Gastroesophageal sphincter (tissue), 3 donors: ENCODE results near the gene FREM2.

ENCODE experiments used
- EP300 ChIP-seq: sonication (generic); formaldehyde crosslinking; IDR thresholded peaks from one replicate; pipeline ENCODE4 v1.6.1; 2017; ENCODE audit warnings: antibody characterized with exemption, mild to moderate bottlenecking
- POLR2A ChIP-seq, 2 donors: fragments of 450-650 bp; IDR thresholded peaks; one replicate each; pipeline ENCODE4 v1.6.1; 2017; ENCODE audit warnings: antibody characterized with exemption in 2 of 2, mild to moderate bottlenecking in 2 of 2, moderate library complexity in 1 of 2
- TF ChIP-seq, protein P1 (sequence below), 4 experiments: fragments of 200-600 bp in 2 of 4; fragments of 450-650 bp in 2 of 4; sonication (generic) in 1 of 4; IDR thresholded peaks; one replicate each; pipeline ENCODE4 v1.5.1; 2017 to 2019; ENCODE audit warnings: antibody characterized with exemption in 4 of 4, mild to moderate bottlenecking in 2 of 4, moderate library complexity in 2 of 4

DNA sequence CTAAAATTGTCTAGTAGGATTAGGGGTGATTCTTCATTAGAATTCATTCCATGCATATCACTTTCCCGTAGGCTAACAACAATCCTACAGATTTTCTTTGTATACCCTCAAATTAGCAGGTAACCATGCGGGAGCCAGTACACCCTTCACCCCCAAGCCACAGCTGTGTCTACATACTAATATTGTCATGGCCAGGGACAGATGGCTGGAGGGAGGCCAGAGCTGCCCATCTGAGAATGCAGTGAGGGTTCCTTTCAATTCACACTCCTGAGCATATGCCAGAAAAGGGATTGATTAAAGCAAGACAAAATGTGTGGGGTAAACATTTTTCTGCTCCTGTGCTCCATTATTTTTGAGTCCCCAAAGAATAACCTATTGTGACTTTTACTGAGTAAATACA, 68.9 kb downstream of the FREM2 start:
- TF ChIP-seq POLR2A (IDR thresholded peaks at IDR 0.05) (no peak), EP300 (no peak)
- TF ChIP-seq, protein P1, sequence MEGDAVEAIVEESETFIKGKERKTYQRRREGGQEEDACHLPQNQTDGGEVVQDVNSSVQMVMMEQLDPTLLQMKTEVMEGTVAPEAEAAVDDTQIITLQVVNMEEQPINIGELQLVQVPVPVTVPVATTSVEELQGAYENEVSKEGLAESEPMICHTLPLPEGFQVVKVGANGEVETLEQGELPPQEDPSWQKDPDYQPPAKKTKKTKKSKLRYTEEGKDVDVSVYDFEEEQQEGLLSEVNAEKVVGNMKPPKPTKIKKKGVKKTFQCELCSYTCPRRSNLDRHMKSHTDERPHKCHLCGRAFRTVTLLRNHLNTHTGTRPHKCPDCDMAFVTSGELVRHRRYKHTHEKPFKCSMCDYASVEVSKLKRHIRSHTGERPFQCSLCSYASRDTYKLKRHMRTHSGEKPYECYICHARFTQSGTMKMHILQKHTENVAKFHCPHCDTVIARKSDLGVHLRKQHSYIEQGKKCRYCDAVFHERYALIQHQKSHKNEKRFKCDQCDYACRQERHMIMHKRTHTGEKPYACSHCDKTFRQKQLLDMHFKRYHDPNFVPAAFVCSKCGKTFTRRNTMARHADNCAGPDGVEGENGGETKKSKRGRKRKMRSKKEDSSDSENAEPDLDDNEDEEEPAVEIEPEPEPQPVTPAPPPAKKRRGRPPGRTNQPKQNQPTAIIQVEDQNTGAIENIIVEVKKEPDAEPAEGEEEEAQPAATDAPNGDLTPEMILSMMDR (IDR thresholded peaks at IDR 0.05) = no peak
